Retinal pigment epithelial cell (primary cell): ENCODE measurements around the gene FYN.

Experiments
- DNase-seq: peaks from one replicate; pipeline ENCODE4 v3.0.0-alpha.2; 2010; ENCODE audit warnings: low read depth
- H3K4me3 ChIP-seq: 2 replicates; pipeline ENCODE4 v1.5.1; 2011; ENCODE audit warnings: mild to moderate bottlenecking, low read length, control low read depth, moderate library complexity
- TF ChIP-seq, protein P1 (sequence below): conservative IDR thresholded peaks from 2 replicates; pipeline ENCODE4 v1.5.1; 2011; ENCODE audit warnings: low read depth, low read length, control low read depth, inconsistent platforms

FYN gene

DNA sequence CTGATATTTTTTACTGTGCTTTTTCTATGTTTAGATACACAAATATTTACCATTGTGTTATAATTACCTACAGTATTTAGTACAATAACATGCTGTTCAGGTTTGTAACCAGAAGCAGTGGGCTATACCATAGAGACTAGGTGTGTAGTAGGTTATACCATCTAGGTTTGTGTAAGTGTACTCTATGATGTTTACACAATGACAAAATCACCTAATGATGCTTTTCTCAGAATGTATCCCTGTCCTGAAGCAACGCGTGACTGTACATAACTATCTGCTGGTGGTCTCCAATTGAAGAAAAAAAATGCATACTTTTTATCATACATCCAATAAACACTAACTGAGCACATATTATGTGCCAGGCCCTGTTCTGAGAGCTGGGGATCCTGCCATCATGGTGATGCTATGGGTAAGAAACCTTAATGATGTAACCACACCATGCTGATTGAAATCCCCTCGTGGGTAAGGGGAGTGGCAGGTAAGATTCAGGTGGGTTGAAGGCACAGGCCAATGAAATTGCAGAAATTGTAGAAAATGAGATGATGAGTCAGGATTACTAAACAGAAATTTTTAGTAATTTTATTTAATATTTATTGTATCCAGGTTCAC is 76.8 kb downstream of the FYN start:
- no peak overlapping the region for H3K4me3 ChIP-seq
- no peak for DNase-seq
- TF ChIP-seq, protein P1, sequence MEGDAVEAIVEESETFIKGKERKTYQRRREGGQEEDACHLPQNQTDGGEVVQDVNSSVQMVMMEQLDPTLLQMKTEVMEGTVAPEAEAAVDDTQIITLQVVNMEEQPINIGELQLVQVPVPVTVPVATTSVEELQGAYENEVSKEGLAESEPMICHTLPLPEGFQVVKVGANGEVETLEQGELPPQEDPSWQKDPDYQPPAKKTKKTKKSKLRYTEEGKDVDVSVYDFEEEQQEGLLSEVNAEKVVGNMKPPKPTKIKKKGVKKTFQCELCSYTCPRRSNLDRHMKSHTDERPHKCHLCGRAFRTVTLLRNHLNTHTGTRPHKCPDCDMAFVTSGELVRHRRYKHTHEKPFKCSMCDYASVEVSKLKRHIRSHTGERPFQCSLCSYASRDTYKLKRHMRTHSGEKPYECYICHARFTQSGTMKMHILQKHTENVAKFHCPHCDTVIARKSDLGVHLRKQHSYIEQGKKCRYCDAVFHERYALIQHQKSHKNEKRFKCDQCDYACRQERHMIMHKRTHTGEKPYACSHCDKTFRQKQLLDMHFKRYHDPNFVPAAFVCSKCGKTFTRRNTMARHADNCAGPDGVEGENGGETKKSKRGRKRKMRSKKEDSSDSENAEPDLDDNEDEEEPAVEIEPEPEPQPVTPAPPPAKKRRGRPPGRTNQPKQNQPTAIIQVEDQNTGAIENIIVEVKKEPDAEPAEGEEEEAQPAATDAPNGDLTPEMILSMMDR = no peak

DNA sequence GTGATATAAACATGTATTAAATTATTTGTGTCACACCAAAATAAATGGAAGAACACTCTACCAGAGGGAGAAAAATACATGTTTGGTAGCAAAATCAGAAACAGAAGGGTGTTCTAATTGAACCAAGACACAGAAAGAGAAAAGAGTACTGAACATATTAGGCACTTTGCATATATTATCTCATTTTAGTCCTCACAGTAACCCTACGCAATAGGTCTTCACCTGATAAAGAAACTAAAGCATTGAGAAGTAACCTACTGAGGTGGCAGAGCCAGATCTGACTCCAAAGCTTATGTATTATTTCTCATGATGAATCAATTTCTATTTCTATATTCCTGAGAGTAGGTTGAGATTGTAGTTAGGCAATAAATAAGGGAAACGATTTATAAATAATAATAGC is 77.7 kb downstream of the FYN start:
- H3K4me3 ChIP-seq = no peak overlapping the region
- no peak for DNase-seq
- TF ChIP-seq, protein P1 = no peak

DNA sequence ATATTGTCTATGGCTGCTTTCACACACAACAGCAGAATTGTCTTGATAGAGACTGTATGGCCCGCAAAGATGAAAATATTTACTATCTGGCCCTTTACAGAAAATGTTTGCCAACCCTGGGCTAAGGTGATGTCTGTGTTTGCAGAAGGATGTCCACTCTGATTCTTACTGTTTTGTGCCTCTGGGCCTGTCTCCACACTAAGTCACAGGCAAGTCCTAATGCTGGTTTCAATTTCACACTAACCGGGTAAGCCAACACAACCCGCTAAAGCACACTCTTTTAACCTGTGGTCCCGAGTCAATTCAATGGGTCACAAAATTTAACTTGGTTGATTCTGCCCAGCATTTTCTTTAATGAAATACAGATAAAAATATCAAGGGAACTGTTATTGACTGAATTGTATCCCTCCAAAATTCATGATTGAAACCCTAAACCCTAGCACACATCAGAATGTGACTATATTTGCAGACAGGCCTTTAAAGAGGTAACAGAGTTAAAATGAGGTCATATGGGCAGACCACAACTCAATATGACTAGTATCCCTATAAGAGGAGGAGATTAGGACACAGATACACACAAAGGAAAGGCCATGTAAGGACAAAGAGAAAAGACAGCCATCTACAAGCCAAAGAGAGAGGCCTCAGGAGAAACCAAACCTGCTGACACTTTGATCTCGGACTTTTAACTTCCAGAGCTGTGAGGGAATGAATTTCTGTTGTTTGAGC is 78.4 kb downstream of the FYN start:
- TF ChIP-seq, protein P1 = no peak
- no peak for DNase-seq
- no peak overlapping the region for H3K4me3 ChIP-seq

DNA sequence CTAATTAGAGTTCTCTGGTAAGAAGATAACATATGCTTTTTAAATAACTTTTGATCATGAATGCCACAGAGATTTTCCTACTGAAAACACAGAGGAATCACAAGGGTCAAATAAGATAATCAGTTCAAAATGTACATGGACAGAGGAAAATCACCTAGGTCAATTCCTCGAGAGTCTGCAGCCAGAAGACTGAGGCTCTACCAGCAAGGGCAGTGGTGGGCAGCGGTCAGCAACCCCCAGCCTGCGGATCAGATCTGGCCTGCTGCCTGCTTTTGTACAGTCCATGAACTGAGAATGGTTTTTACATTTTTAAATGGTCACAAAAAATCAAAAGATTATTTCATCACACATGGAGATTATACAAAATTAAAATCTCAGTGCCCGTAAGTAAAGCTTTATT is 79.0 kb downstream of the FYN start:
- H3K4me3 ChIP-seq = no peak overlapping the region
- TF ChIP-seq, protein P1 = no peak
- DNase-seq = no peak

DNA sequence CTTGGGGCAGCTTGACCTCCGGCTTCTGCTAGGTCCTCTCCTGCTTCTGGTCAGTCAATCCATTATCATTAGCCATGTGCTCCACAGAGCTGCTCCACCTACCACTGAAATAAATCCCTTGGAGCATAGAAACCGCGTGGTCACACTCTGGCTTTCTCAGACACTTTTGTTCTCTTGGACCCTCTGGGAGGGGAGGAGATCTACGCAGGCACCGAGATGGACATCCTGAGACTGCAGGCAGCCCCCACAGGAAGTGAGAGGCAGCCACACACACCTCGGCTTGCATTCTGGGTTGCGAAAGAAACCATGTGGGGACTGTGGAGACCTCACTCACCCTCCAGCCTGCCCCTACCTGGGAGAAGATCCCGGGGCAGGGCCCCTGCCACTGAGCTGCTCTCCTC is 79.5 kb downstream of the FYN start:
- DNase-seq = no peak
- H3K4me3 ChIP-seq = no peak overlapping the region
- TF ChIP-seq, protein P1 = no peak

DNA sequence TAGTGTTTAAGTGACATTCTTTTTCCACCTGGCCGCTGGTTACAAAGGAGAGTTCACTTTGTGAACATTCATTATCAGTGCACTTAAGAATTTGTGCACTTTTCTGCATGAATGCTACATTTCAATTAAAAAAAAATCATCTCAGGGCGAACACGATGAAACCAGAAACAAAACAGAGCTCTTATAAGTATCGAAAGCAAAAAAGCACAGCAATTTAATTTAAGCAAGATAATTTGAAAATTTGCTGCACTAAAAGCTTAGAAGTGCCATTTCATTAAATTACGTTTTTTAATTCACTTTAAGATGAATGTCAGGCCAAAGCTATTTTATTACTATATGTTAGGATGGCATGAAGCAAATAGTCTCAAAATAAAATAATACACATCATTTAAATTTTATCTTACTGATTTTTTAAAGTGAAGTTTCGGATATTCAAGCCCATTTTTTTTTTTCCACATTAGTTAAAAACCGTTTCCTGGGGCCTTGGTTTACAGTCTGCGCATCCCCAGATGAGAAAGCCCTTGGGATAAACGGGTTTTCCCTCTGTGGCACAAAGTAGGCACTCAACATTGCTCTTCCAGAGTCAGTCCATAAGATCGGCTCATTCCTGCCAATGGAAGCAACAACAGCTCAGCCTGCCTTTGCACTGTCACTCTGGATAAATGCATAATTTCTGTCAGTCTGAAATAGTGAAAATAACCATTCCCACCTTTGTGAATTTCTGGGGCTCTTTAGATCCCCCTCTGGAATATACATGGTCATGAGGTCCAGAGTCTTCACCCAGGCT is 80.1 kb downstream of the FYN start:
- H3K4me3 ChIP-seq = no peak overlapping the region
- TF ChIP-seq, protein P1 = no peak
- DNase-seq = no peak
